Measurements from ENCODE around the gene SLC7A7.

DNA sequence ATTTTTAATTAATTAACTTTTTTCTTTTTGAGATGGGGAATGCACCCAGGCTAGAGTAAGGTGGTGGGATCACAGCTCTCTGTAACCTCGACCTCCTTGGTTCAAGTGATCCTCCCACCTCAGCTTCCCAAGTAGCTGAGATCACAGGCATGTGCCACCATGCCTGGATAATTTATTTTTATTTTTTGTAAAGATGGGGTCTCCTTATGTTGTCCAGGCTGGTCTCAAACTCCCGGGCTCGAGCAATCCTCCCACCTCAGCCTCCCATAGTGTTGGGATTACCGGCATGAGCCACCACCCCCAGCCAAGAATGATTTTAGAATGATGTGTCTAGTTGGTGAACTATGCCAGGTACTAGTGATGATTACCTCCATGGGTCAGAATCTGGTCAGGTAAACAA, 49.7 kb upstream of the SLC7A7 start:
- TF ChIP-seq POLR2A (IDR thresholded peaks at IDR 0.05): no peak
- TF ChIP-seq, protein P1, sequence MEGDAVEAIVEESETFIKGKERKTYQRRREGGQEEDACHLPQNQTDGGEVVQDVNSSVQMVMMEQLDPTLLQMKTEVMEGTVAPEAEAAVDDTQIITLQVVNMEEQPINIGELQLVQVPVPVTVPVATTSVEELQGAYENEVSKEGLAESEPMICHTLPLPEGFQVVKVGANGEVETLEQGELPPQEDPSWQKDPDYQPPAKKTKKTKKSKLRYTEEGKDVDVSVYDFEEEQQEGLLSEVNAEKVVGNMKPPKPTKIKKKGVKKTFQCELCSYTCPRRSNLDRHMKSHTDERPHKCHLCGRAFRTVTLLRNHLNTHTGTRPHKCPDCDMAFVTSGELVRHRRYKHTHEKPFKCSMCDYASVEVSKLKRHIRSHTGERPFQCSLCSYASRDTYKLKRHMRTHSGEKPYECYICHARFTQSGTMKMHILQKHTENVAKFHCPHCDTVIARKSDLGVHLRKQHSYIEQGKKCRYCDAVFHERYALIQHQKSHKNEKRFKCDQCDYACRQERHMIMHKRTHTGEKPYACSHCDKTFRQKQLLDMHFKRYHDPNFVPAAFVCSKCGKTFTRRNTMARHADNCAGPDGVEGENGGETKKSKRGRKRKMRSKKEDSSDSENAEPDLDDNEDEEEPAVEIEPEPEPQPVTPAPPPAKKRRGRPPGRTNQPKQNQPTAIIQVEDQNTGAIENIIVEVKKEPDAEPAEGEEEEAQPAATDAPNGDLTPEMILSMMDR (IDR thresholded peaks at IDR 0.05): no peak
